ENCODE results near the gene PRR22. TPM values are rescaled to one million over a fixed set of nuclear protein-coding genes. Genes with fewer than 3 reads are reported as not detected.

Gene PRR22
- total RNA-seq, 3 donors from 2014 or later (not counting 1 experiment from before 2014, with no cell fraction given): 2.4 to 5.4 (median 4.2) TPM

DNA sequence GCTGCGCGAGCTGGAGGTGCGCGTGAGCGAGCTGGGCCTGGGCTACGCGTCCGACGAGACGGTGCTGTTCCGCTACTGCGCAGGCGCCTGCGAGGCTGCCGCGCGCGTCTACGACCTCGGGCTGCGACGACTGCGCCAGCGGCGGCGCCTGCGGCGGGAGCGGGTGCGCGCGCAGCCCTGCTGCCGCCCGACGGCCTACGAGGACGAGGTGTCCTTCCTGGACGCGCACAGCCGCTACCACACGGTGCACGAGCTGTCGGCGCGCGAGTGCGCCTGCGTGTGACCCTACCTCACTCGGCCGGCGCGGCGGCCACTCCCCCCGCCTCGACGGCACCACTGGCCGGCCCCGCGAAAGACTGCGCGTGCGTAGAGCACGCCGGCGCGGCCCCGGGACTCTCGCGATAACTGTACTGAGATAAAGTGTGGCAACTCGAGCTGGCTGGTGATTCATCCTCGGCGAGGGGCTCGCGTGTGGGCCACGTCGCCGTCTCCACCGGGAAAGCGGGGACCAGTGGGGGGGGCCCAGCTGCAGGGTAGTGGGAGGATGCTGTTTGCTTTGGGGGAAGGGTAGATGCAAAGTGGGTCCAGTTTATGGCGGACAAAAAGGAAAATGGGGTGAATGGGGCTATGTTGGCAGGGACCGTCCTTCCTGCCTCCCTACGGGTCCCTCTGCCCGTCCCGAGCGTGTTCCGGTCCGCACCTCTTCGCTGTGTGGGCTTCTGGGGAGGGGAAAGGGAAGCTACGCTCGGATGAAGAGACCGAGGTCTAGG is 43.5 kb upstream of the PRR22 start:
- no peaks in the 10 kb centered on the region for H3K9me3 Mint-ChIP-seq
- peaks cover 15 to 16% of the 10 kb centered on the region in 2 donors for H3K4me1 Mint-ChIP-seq
- Histone ChIP-seq H3K4me1 (ENCODE audit: control insufficient read depth, insufficient read depth, low read length) (peaks cover 26% of the 10 kb centered on the region), H3K27ac (ENCODE audit: low read length) (peak overlapping the region; percentile 78), H3K4me3 (ENCODE audit: low read length) (peak overlapping the region; percentile 58), H3K36me3 (ENCODE audit: control insufficient read depth, insufficient read depth, low read length) (no peaks in the 10 kb centered on the region), H3K9me3 (ENCODE audit: control insufficient read depth, insufficient read depth, low read length) (no peaks in the 10 kb centered on the region), H3K27me3 (ENCODE audit: control insufficient read depth, insufficient read depth, low read length) (no peaks in the 10 kb centered on the region)
- peak overlapping the region; percentile 98 for H3K4me3 Mint-ChIP-seq
- intact Hi-C loops (cut with micrococcal nuclease): no loop called here
- H3K36me3 Mint-ChIP-seq: no peaks in the 10 kb centered on the region
- DNase-seq: peak; percentile 95 to 96
- peaks cover 0 to 8% of the 10 kb centered on the region in 2 donors for H3K27me3 Mint-ChIP-seq (ENCODE audit: low read depth in 2 of 2)
- peak overlapping the region; percentile 94 to 99 for H3K27ac Mint-ChIP-seq
- under 1% methylated on average over 91 of the region's 91 CpGs for WGBS (ENCODE audit: insufficient coverage)
- TF ChIP-seq, protein P1, sequence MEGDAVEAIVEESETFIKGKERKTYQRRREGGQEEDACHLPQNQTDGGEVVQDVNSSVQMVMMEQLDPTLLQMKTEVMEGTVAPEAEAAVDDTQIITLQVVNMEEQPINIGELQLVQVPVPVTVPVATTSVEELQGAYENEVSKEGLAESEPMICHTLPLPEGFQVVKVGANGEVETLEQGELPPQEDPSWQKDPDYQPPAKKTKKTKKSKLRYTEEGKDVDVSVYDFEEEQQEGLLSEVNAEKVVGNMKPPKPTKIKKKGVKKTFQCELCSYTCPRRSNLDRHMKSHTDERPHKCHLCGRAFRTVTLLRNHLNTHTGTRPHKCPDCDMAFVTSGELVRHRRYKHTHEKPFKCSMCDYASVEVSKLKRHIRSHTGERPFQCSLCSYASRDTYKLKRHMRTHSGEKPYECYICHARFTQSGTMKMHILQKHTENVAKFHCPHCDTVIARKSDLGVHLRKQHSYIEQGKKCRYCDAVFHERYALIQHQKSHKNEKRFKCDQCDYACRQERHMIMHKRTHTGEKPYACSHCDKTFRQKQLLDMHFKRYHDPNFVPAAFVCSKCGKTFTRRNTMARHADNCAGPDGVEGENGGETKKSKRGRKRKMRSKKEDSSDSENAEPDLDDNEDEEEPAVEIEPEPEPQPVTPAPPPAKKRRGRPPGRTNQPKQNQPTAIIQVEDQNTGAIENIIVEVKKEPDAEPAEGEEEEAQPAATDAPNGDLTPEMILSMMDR (IDR thresholded peaks at IDR 0.05): no peak
- ATAC-seq: peak; percentile 80 to 94 (median 84)

DNA sequence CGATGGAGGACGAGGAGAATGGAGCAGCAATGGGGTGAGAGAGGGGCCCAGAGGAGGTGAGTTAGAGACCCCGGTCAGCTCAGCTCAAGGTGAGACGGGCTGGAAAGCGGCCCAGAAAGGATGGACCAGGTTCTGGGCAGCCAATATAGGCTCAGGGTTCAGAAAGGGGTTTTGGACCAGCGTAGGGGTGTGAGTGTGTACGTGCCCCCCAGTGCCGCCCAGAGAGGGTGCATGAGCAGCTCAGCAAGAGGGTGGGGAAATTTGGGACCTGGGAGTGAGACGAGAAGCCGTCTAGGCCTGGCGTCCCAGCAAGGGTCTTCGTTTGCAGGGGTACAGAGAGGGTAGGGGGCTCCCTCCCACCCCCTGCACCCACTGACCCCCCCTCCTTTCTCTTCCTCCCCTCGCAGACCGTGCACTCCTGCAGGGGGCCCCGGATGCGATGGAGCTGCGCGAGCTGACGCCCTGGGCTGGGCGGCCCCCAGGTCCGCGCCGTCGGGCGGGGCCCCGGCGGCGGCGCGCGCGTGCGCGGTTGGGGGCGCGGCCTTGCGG is 42.9 kb upstream of the PRR22 start:
- H3K4me1 Mint-ChIP-seq: peaks cover 15 to 16% of the 10 kb centered on the region in 2 donors
- no peaks in the 10 kb centered on the region for H3K36me3 Mint-ChIP-seq
- peak overlapping the region; percentile 92 for H3K4me3 Mint-ChIP-seq
- peaks cover 0 to 5% of the 10 kb centered on the region in 2 donors for H3K27me3 Mint-ChIP-seq (ENCODE audit: low read depth in 2 of 2)
- WGBS (ENCODE audit: insufficient coverage): 18% methylated on average over 35 of the region's 37 CpGs
- H3K9me3 ChIP-seq (ENCODE audit: control insufficient read depth, insufficient read depth, low read length): no peaks in the 10 kb centered on the region
- H3K27ac Mint-ChIP-seq: peak overlapping the region; percentile 93 to 99
- DNase-seq: peak in 1 of 2 donors; percentile 23
- TF ChIP-seq, protein P1 (IDR thresholded peaks at IDR 0.05): no peak
- H3K27ac ChIP-seq (ENCODE audit: low read length): peak overlapping the region; percentile 12
- intact Hi-C loops (cut with micrococcal nuclease): no loop called here
- no peak for ATAC-seq
- H3K27me3 ChIP-seq (ENCODE audit: control insufficient read depth, insufficient read depth, low read length): no peaks in the 10 kb centered on the region
- no peak overlapping the region for H3K4me3 ChIP-seq (ENCODE audit: low read length)
- no peaks in the 10 kb centered on the region for H3K9me3 Mint-ChIP-seq
- no peaks in the 10 kb centered on the region for H3K36me3 ChIP-seq (ENCODE audit: control insufficient read depth, insufficient read depth, low read length)
- peaks cover 26% of the 10 kb centered on the region for H3K4me1 ChIP-seq (ENCODE audit: control insufficient read depth, insufficient read depth, low read length)

DNA sequence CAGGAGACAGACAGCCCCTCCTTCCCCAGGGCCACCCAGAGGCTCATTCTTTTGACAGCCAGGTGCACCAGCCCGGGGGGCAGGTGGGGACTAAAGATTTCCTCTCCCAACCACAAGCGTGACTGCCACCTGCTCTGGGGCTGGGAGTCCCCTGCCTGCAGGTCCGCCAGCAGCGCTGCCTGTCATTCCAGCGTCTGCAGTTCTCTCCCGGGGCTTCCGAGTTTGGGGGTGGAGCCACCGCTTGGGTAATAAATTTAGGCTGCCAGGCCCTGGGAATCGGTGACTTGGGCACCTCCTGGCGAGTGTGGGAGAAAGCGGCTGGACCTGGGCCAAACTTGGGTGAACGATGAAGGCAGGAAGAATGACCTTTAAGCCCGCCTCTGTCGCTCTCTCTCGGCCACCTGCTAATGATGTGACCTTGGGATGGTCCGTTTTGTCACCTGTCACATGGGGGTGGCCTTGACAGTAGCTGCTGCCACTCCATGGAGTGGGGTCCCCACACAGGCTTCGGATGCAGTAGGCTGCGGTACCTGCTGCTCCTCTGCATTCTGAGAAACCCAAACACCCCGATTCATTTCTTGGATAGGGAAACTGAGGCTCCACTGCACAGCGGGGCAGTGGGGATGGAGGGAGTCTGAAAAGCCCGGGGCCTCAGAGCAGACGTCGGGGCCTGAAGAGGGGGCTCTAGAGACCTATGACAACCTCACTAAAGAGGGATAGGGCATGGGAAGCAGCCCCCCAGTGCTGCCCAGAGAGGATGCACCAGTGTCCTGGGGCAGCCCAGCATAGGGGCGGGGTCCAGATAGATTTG is 42.2 kb upstream of the PRR22 start:
- Mint-ChIP-seq H3K4me3 (peak overlapping the region; percentile 92), H3K36me3 (no peaks in the 10 kb centered on the region), H3K4me1 (peaks cover 15 to 16% of the 10 kb centered on the region in 2 donors), H3K27me3 (ENCODE audit: low read depth in 2 of 2) (peaks cover 0 to 5% of the 10 kb centered on the region in 2 donors), H3K27ac (peak overlapping the region; percentile 93 to 99), H3K9me3 (no peaks in the 10 kb centered on the region)
- H3K4me1 ChIP-seq (ENCODE audit: control insufficient read depth, insufficient read depth, low read length): peaks cover 26% of the 10 kb centered on the region
- H3K4me3 ChIP-seq (ENCODE audit: low read length): no peak overlapping the region
- intact Hi-C loops (cut with micrococcal nuclease): no loop called here
- TF ChIP-seq, protein P1 (IDR thresholded peaks at IDR 0.05): no peak
- 19% methylated on average over 24 of the region's 24 CpGs for WGBS (ENCODE audit: insufficient coverage)
- ATAC-seq (no peak), DNase-seq (peak in 1 of 2 donors; percentile 67)
- no peaks in the 10 kb centered on the region for H3K9me3 ChIP-seq (ENCODE audit: control insufficient read depth, insufficient read depth, low read length)
- H3K27me3 ChIP-seq (ENCODE audit: control insufficient read depth, insufficient read depth, low read length): no peaks in the 10 kb centered on the region
- no peak overlapping the region for H3K27ac ChIP-seq (ENCODE audit: low read length)
- H3K36me3 ChIP-seq (ENCODE audit: control insufficient read depth, insufficient read depth, low read length): no peaks in the 10 kb centered on the region

Measured in natural killer cell (primary cell).